HEK293 (cell line): ENCODE measurements around the gene DLG2.

Experiments
- CTCF ChIA-PET: fragments of 350-600 bp; formaldehyde crosslinking; extraction: SDS; loops from one replicate; lab custom pipeline; 2021; ENCODE audit warnings: antibody characterized with exemption; lab: Yijun Ruan, JAX
- POLR2A ChIA-PET: fragments of 300-600 bp; formaldehyde crosslinking; extraction: SDS; loops from one replicate; lab custom pipeline; 2020; ENCODE audit warnings: antibody characterized with exemption, inconsistent platforms; lab: Yijun Ruan, JAX
- H3K27ac ChIP-seq: fragments of 200-500 bp; sonication (Bioruptor generic); 2 replicates; pipeline ENCODE4 v1.5.1; 2014; ENCODE audit warnings: low read depth, low read length, control low read depth, inconsistent platforms; ENCODE audit errors: extremely low read depth
- H3K36me3 ChIP-seq, 2 experiments: fragments of 200-500 bp in 1 of 2; sonication (Bioruptor generic) in 1 of 2; 1 replicate in 1 of 2; 2 replicates in 1 of 2; pipeline ENCODE4 v1.5.1; 2014 to 2017; ENCODE audit warnings: inconsistent platforms in 2 of 2, low read length in 2 of 2; ENCODE audit not compliant: control insufficient read depth in 2 of 2, insufficient read depth in 1 of 2
- H3K4me1 ChIP-seq: fragments of 200-500 bp; sonication (Bioruptor generic); 2 replicates; pipeline ENCODE4 v1.5.1; 2014; ENCODE audit warnings: mild to moderate bottlenecking, low read length, inconsistent platforms; ENCODE audit not compliant: control insufficient read depth, insufficient read depth
- H3K4me3 ChIP-seq: 2 replicates; pipeline ENCODE4 v1.5.1; 2011; ENCODE audit warnings: low read depth, mild to moderate bottlenecking, control low read depth, low read length, moderate library complexity
- H3K9me3 ChIP-seq: fragments of 200-500 bp; sonication (Bioruptor generic); 2 replicates; pipeline ENCODE4 v1.5.1; 2014; ENCODE audit warnings: low read depth, low read length, inconsistent platforms; ENCODE audit not compliant: control insufficient read depth, insufficient read depth
- GLIS1 ChIP-seq: fragments of 450-650 bp; formaldehyde crosslinking; IDR thresholded peaks from 2 replicates; pipeline ENCODE4 v1.5.1; 2016; ENCODE audit warnings: missing biosample characterization, missing genetic modification characterization
- HOXD13 ChIP-seq: sonication (generic); formaldehyde crosslinking; IDR thresholded peaks from 2 replicates; pipeline ENCODE4 v1.8.0; 2022; ENCODE audit warnings: missing genetic modification reagents, borderline replicate concordance
- KLF10 ChIP-seq: fragments of 450-650 bp; IDR thresholded peaks from 2 replicates; pipeline ENCODE4 v1.5.1; 2018; ENCODE audit warnings: missing biosample characterization, mild to moderate bottlenecking, missing genetic modification characterization
- KLF8 ChIP-seq: fragments of 450-650 bp; formaldehyde crosslinking; IDR thresholded peaks from 2 replicates; pipeline ENCODE4 v1.5.1; 2016; ENCODE audit warnings: missing biosample characterization, missing genetic modification characterization
- KLF9 ChIP-seq: fragments of 450-650 bp; formaldehyde crosslinking; IDR thresholded peaks from 2 replicates; pipeline ENCODE4 v1.5.1; 2016; ENCODE audit warnings: missing biosample characterization, missing genetic modification characterization, low read depth
- MZF1 ChIP-seq: fragments of 450-650 bp; formaldehyde crosslinking; IDR thresholded peaks from 2 replicates; pipeline ENCODE4 v1.5.1; 2017; ENCODE audit warnings: missing biosample characterization, missing genetic modification characterization, borderline replicate concordance
- ZIC2 ChIP-seq: fragments of 450-650 bp; formaldehyde crosslinking; IDR thresholded peaks from 2 replicates; pipeline ENCODE4 v1.5.1; 2016; ENCODE audit warnings: missing biosample characterization, missing genetic modification characterization
- ZNF140 ChIP-seq: fragments of 450-650 bp; formaldehyde crosslinking; IDR thresholded peaks from 2 replicates; pipeline ENCODE4 v1.5.1; 2016; ENCODE audit warnings: missing biosample characterization, missing genetic modification characterization
- ZNF146 ChIP-seq: fragments of 450-650 bp; formaldehyde crosslinking; IDR thresholded peaks from 2 replicates; pipeline ENCODE4 v1.5.1; 2016; ENCODE audit warnings: missing biosample characterization, missing genetic modification characterization
- ZNF175 ChIP-seq: fragments of 450-650 bp; formaldehyde crosslinking; IDR thresholded peaks from 2 replicates; pipeline ENCODE4 v1.5.1; 2016; ENCODE audit warnings: missing biosample characterization, missing genetic modification characterization
- ZNF19 ChIP-seq: fragments of 450-650 bp; formaldehyde crosslinking; IDR thresholded peaks from 2 replicates; pipeline ENCODE4; 2016; ENCODE audit warnings: missing biosample characterization, missing genetic modification characterization, low read depth
- ZNF24 ChIP-seq: fragments of 450-650 bp; formaldehyde crosslinking; IDR thresholded peaks from 2 replicates; pipeline ENCODE4 v1.5.1; 2016; ENCODE audit warnings: missing biosample characterization, missing genetic modification characterization
- ZNF26 ChIP-seq: fragments of 450-650 bp; formaldehyde crosslinking; IDR thresholded peaks from 2 replicates; pipeline ENCODE4 v1.5.1; 2016; ENCODE audit warnings: missing biosample characterization, missing genetic modification characterization
- ZNF335 ChIP-seq: fragments of 450-650 bp; formaldehyde crosslinking; conservative IDR thresholded peaks from 2 replicates; pipeline ENCODE4 v1.5.1; 2016; ENCODE audit warnings: missing biosample characterization, missing genetic modification characterization
- ZNF404 ChIP-seq: fragments of 450-650 bp; formaldehyde crosslinking; IDR thresholded peaks from 2 replicates; pipeline ENCODE4 v1.5.1; 2017; ENCODE audit warnings: missing biosample characterization, missing genetic modification characterization
- ZNF449 ChIP-seq: fragments of 450-650 bp; formaldehyde crosslinking; IDR thresholded peaks from 2 replicates; pipeline ENCODE4 v1.5.1; 2017; ENCODE audit warnings: missing biosample characterization, mild to moderate bottlenecking, missing genetic modification characterization, moderate library complexity
- ZNF521 ChIP-seq: fragments of 450-650 bp; formaldehyde crosslinking; IDR thresholded peaks from 2 replicates; pipeline ENCODE4 v1.5.1; 2017; ENCODE audit warnings: missing biosample characterization, mild to moderate bottlenecking, missing genetic modification characterization
- ZNF529 ChIP-seq: fragments of 450-650 bp; formaldehyde crosslinking; IDR thresholded peaks from 2 replicates; pipeline ENCODE4 v1.5.1; 2017; ENCODE audit warnings: missing genetic modification characterization, missing biosample characterization; ENCODE audit not compliant: insufficient replicate concordance
- ZNF530 ChIP-seq: fragments of 450-650 bp; formaldehyde crosslinking; IDR thresholded peaks from 2 replicates; pipeline ENCODE4 v1.5.1; 2016; ENCODE audit warnings: low read depth, missing biosample characterization, missing genetic modification characterization
- ZNF629 ChIP-seq: fragments of 450-650 bp; formaldehyde crosslinking; IDR thresholded peaks from 2 replicates; pipeline ENCODE4 v1.5.1; 2017; ENCODE audit warnings: missing biosample characterization, missing genetic modification characterization
- ZNF660 ChIP-seq: fragments of 450-650 bp; IDR thresholded peaks from 2 replicates; pipeline ENCODE4 v1.5.1; 2018; ENCODE audit warnings: missing biosample characterization, mild to moderate bottlenecking, missing genetic modification characterization
- ZNF768 ChIP-seq: fragments of 450-650 bp; formaldehyde crosslinking; IDR thresholded peaks from 2 replicates; pipeline ENCODE4 v1.5.1; 2018; ENCODE audit warnings: missing biosample characterization, mild to moderate bottlenecking, missing genetic modification characterization
- ZNF791 ChIP-seq: fragments of 450-650 bp; formaldehyde crosslinking; IDR thresholded peaks from 2 replicates; pipeline ENCODE4 v1.5.1; 2016; ENCODE audit warnings: missing biosample characterization, missing genetic modification characterization
- TF ChIP-seq, protein P1 (sequence below): fragments of 450-650 bp; formaldehyde crosslinking; IDR thresholded peaks from 2 replicates; pipeline ENCODE4 v1.5.1; 2016; ENCODE audit warnings: missing biosample characterization, missing genetic modification characterization, borderline replicate concordance
- TF ChIP-seq, protein P2 (sequence below): fragments of 450-650 bp; formaldehyde crosslinking; IDR thresholded peaks from 2 replicates; pipeline ENCODE4 v1.5.1; 2016; ENCODE audit warnings: missing biosample characterization, missing genetic modification characterization
- TF ChIP-seq, protein P3 (sequence below): fragments of 450-650 bp; formaldehyde crosslinking; IDR thresholded peaks from 2 replicates; pipeline ENCODE4; 2016; ENCODE audit warnings: missing biosample characterization, missing genetic modification characterization

Gene DLG2

DNA sequence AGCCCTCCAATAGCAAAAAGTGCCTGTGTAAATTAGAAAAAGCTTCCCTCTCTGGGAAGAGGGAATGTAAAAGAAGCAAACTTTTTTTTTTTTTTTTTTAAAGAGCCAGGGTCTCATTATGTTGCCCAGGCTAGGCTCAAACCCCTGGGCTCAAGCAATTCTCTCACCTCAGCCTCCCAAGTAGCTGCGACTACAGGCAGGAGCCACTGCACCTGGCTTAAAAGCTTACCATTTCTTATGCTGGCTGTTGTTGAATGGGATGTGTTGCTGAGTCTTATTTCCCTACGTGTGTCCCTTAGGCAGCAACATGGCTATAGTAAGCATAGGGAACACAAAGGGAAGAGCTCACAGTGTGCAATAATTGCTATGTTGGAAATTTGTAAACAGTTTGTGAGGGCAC, 2115.5 kb downstream of the DLG2 start (continued):
- no peak for TF ChIP-seq ZNF24 (tag by site-specific recombination)

DNA sequence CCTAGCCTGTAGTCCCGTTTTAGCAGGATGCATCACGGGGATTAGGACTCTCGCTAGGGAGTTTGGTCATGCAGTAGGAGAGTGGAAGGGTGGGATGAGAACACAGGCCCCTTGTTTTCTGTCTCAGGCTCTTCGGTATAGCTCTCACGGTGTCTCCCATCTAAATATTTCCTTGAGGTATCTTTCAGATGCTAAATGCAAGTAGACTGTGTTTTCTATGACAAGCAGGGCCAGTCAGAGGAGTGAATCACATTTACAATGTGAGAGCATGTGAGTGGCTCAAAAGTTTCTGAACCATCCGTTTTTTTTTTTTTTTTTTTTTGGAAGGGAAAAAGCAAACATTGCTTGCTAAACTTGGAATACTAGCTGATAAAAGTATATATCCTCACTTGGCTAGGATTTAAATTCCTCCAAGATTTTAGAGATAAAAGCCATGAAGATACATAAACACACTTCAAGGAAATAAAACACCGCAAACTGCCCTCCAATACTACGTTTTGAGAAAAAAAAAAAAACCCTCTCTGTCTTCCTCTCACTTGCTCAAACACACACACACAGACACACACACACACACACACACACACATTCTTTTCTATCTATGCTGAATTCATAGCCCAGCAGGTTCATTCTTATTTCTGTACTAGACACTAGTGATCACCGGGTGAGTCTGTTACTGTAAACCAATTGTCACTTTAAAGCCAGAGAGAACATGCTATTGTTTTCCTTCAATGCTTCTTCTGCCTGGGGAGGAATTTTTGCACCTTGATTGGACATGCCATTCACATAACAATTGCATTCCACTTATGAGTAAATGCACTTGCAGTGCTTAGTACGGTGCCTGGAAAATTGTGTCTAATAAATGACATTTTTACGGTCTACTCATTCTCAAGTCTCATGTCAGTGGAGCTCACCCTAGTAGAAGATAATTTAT, 2116.3 kb downstream of the DLG2 start:
- ChIA-PET POLR2A (no interaction called here), CTCF (interaction anchor here (0.9 to 1.0 kb wide), 2 partner anchors 218 to 309 kb away, joined by 3 read pairs; no protein-coding TSS in a partner anchor)
- no peak overlapping the region for H3K4me3 ChIP-seq
- no peaks in the 10 kb centered on the region for H3K36me3 ChIP-seq
- no peaks in the 10 kb centered on the region for H3K9me3 ChIP-seq
- H3K4me1 ChIP-seq, result no peaks in the 10 kb centered on the region
- TF ChIP-seq ZNF529 (tag by site-specific recombination), result no peak
- TF ChIP-seq ZNF449 (tag by site-specific recombination), result no peak
- no peak for TF ChIP-seq ZNF791 (tag by site-specific recombination)
- no peak for TF ChIP-seq ZNF146 (tag by site-specific recombination)
- TF ChIP-seq KLF8 (tag by site-specific recombination), result no peak
- no peak for TF ChIP-seq ZNF19
- TF ChIP-seq GLIS1 (tag by site-specific recombination), result no peak
- TF ChIP-seq, protein P1, sequence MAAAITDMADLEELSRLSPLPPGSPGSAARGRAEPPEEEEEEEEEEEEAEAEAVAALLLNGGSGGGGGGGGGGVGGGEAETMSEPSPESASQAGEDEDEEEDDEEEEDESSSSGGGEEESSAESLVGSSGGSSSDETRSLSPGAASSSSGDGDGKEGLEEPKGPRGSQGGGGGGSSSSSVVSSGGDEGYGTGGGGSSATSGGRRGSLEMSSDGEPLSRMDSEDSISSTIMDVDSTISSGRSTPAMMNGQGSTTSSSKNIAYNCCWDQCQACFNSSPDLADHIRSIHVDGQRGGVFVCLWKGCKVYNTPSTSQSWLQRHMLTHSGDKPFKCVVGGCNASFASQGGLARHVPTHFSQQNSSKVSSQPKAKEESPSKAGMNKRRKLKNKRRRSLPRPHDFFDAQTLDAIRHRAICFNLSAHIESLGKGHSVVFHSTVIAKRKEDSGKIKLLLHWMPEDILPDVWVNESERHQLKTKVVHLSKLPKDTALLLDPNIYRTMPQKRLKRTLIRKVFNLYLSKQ, result no peak
- no peak for TF ChIP-seq ZNF521 (tag by site-specific recombination)
- TF ChIP-seq, protein P2, sequence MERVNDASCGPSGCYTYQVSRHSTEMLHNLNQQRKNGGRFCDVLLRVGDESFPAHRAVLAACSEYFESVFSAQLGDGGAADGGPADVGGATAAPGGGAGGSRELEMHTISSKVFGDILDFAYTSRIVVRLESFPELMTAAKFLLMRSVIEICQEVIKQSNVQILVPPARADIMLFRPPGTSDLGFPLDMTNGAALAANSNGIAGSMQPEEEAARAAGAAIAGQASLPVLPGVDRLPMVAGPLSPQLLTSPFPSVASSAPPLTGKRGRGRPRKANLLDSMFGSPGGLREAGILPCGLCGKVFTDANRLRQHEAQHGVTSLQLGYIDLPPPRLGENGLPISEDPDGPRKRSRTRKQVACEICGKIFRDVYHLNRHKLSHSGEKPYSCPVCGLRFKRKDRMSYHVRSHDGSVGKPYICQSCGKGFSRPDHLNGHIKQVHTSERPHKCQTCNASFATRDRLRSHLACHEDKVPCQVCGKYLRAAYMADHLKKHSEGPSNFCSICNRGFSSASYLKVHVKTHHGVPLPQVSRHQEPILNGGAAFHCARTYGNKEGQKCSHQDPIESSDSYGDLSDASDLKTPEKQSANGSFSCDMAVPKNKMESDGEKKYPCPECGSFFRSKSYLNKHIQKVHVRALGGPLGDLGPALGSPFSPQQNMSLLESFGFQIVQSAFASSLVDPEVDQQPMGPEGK, result no peak
- TF ChIP-seq ZNF530 (tag by site-specific recombination), result no peak
- no peak for TF ChIP-seq ZNF26 (tag by site-specific recombination)
- no peak for TF ChIP-seq ZNF404 (tag by site-specific recombination)
- TF ChIP-seq ZNF140 (tag by site-specific recombination), result no peak
- TF ChIP-seq MZF1 (tag by site-specific recombination), result no peak
- H3K27ac ChIP-seq, result no peak overlapping the region

DNA sequence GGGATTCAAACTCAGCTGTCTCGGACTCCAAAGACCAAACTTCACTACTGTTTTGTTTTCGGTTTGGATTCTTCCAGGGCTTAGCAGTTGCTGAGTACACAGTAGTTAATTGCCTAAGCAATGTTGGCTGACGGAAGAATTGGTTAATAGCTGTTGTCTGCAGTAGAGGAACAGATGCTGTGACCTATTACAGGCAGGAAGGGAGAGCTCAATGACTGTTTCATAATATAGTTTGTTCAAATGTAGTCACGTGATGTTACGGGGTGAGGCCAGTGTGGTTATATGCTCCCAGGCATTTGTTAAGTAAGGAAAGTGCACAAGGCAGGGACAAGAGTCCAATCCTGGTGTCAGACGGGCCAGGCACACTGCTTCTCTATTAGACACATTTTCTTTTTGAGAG, 2118.3 kb downstream of the DLG2 start:
- Histone ChIP-seq H3K36me3 (no peaks in the 10 kb centered on the region), H3K4me3 (no peak overlapping the region), H3K27ac (no peak overlapping the region), H3K9me3 (no peaks in the 10 kb centered on the region), H3K4me1 (no peaks in the 10 kb centered on the region)
- CTCF ChIA-PET, result no interaction called here
- TF ChIP-seq ZNF768 (tag by site-specific recombination) (no peak), ZNF404 (tag by site-specific recombination) (no peak), KLF10 (no peak), ZNF791 (tag by site-specific recombination) (no peak), GLIS1 (tag by site-specific recombination) (no peak), ZNF335 (no peak), KLF9 (tag by site-specific recombination) (no peak), ZNF175 (tag by site-specific recombination) (no peak), ZNF660 (tag by site-specific recombination) (no peak), ZIC2 (tag by site-specific recombination) (no peak), ZNF629 (no peak), HOXD13 (CRISPR knock-in tag) (no peak)
- TF ChIP-seq, protein P3, sequence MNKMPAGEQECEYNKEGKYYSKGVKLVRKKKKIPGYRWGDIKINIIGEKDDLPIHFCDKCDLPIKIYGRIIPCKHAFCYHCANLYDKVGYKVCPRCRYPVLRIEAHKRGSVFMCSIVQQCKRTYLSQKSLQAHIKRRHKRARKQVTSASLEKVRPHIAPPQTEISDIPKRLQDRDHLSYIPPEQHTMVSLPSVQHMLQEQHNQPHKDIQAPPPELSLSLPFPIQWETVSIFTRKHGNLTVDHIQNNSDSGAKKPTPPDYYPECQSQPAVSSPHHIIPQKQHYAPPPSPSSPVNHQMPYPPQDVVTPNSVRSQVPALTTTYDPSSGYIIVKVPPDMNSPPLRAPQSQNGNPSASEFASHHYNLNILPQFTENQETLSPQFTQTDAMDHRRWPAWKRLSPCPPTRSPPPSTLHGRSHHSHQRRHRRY (tag by site-specific recombination), result no peak
- TF ChIP-seq, all 188 proteins: peak for 0
- POLR2A ChIA-PET, result no interaction called here
